ENCODE measurements around the gene CIDEC. TPM values are rescaled to one million over a fixed set of nuclear protein-coding genes. Genes with fewer than 3 reads are reported as not detected.

CIDEC gene
- total and polyA plus RNA-seq, 2 of the 8 experiments (the other 6 are each of a cell fraction or from before 2014, with no cell fraction given): not detected

GRCh38 chr3:9834520-9835380 is 45.3 kb downstream of the CIDEC start (continued):
- no peak for TF ChIP-seq USF2 (IDR thresholded peaks at IDR 0.05; ENCODE audit: low read length)
- no peak for TF ChIP-seq RBBP5 (IDR thresholded peaks at IDR 0.05; ENCODE audit: borderline replicate concordance, low read depth, low read length)
- no peak for TF ChIP-seq TAF1 (IDR thresholded peaks at IDR 0.05; ENCODE audit: low read depth, low read length)

All from H1 (cell line).